ENCODE measurements around the gene HNRNPD. TPM values are rescaled to one million over a fixed set of nuclear protein-coding genes. Genes with fewer than 3 reads are reported as not detected.
"Not testable (repeated sequence)": the region's sequence is repeated elsewhere in the genome, so short reads cannot be mapped to it uniquely, and the experiment has no call there.

Gene HNRNPD
- 100 to 1,000 TPM in 2 of 3 donors, 10 to 100 TPM in 1; 78.2 to 168 (median 118) TPM for polyA plus RNA-seq

GRCh38 chr4:82373816-82374625, at the start of gene HNRNPD:
Gene HNRNPD, minus strand, starts transcription at chr4:82373991. Its CDS starts 313 bp downstream, at chr4:82373678.
- H3K27ac ChIP-seq (ENCODE audit: low read depth, low read length), result peak within 1 kb of the TSS; percentile 94
- WGBS, 3 donors, result 0% methylated on average over 74 to 83 of the region's 83 CpGs

GRCh38 chr4:82422616-82423015, 48.8 kb upstream of the HNRNPD start:
- no peak overlapping the region for H3K27ac ChIP-seq (ENCODE audit: low read depth, low read length)
- WGBS, 3 donors, result 87 to 88% (median 87%) methylated on average over 5 of the region's 5 CpGs

- 81 to 90% (median 87%) methylated on average over 13 of the region's 13 CpGs for WGBS, 3 donors
- no peak overlapping the region for H3K27ac ChIP-seq (ENCODE audit: low read depth, low read length)
These were observed 48.2 kb upstream of the HNRNPD start for GRCh38 chr4:82421796-82422560.

GRCh38 chr4:82419451-82419850, 45.7 kb upstream of the HNRNPD start:
- 61 to 84% (median 74%) methylated on average over 3 of the region's 3 CpGs for WGBS, 3 donors
- H3K27ac ChIP-seq (ENCODE audit: low read depth, low read length), result no peak overlapping the region

GRCh38 chr4:82415922-82416365, 42.2 kb upstream of the HNRNPD start:
- 81 to 86% (median 84%) methylated on average over 12 of the region's 12 CpGs for WGBS, 3 donors
- H3K27ac ChIP-seq (ENCODE audit: low read depth, low read length), result no peak overlapping the region

- 90 to 94% (median 93%) methylated on average over 10 to 11 of the region's 11 CpGs for WGBS, 3 donors
- not testable (repeated sequence) for H3K27ac ChIP-seq (ENCODE audit: low read depth, low read length)
These were observed 41.3 kb upstream of the HNRNPD start for GRCh38 chr4:82415061-82415460.

- no peak overlapping the region for H3K27ac ChIP-seq (ENCODE audit: low read depth, low read length)
- WGBS, 3 donors, result 28 to 67% (median 38%) methylated on average over 1 of the region's 1 CpG
These were observed 29.9 kb upstream of the HNRNPD start for GRCh38 chr4:82403725-82404124.

- 92 to 95% (median 94%) methylated on average over 17 of the region's 17 CpGs for WGBS, 3 donors
These were observed 28.5 kb upstream of the HNRNPD start for GRCh38 chr4:82402196-82402775.

GRCh38 chr4:82401600-82401999, 27.8 kb upstream of the HNRNPD start:
- no peak overlapping the region for H3K27ac ChIP-seq (ENCODE audit: low read depth, low read length)
- WGBS, 3 donors, result 87 to 90% (median 89%) methylated on average over 7 of the region's 7 CpGs

More at GRCh38 chr4:82402196-82402775, 28.5 kb upstream of the HNRNPD start:
- no peak overlapping the region for H3K27ac ChIP-seq (ENCODE audit: low read depth, low read length)

GRCh38 chr4:82398263-82398662, 24.5 kb upstream of the HNRNPD start:
- H3K27ac ChIP-seq (ENCODE audit: low read depth, low read length), result no peak overlapping the region
- WGBS, 3 donors, result 67 to 82% (median 75%) methylated on average over 1 of the region's 1 CpG

- 86 to 93% (median 91%) methylated on average over 3 of the region's 3 CpGs for WGBS, 3 donors
- H3K27ac ChIP-seq (ENCODE audit: low read depth, low read length), result no peak overlapping the region
These were observed 23.7 kb upstream of the HNRNPD start for GRCh38 chr4:82397527-82397926.

GRCh38 chr4:82394896-82395295, 21.1 kb upstream of the HNRNPD start:
- WGBS, 3 donors, result 87 to 94% (median 88%) methylated on average over 3 of the region's 3 CpGs
- no peak overlapping the region for H3K27ac ChIP-seq (ENCODE audit: low read depth, low read length)

GRCh38 chr4:82390061-82390460, 16.3 kb upstream of the HNRNPD start:
- H3K27ac ChIP-seq (ENCODE audit: low read depth, low read length), result not testable (repeated sequence)
- WGBS, 3 donors, result 87 to 94% (median 93%) methylated on average over 9 of the region's 9 CpGs

GRCh38 chr4:82388405-82388804, 14.6 kb upstream of the HNRNPD start:
- H3K27ac ChIP-seq (ENCODE audit: low read depth, low read length), result no peak overlapping the region
- 70 to 88% (median 86%) methylated on average over 1 of the region's 1 CpG for WGBS, 3 donors

- not testable (repeated sequence) for H3K27ac ChIP-seq (ENCODE audit: low read depth, low read length)
- WGBS, 3 donors, result 92 to 97% (median 93%) methylated on average over 8 of the region's 8 CpGs
These were observed 12.5 kb upstream of the HNRNPD start for GRCh38 chr4:82386312-82386711.

GRCh38 chr4:82382751-82383150, 9.0 kb upstream of the HNRNPD start:
- H3K27ac ChIP-seq (ENCODE audit: low read depth, low read length), result no peak overlapping the region
- WGBS, 3 donors, result 73 to 81% (median 76%) methylated on average over 2 of the region's 2 CpGs

GRCh38 chr4:82381661-82382296, 8.0 kb upstream of the HNRNPD start:
- no peak overlapping the region for H3K27ac ChIP-seq (ENCODE audit: low read depth, low read length)
- WGBS, 3 donors, result 75 to 91% (median 85%) methylated on average over 2 of the region's 2 CpGs

- H3K27ac ChIP-seq (ENCODE audit: low read depth, low read length), result no peak overlapping the region
- WGBS, 3 donors, result 73 to 97% (median 95%) methylated on average over 3 of the region's 3 CpGs
These were observed 7.4 kb upstream of the HNRNPD start for GRCh38 chr4:82381235-82381634.

GRCh38 chr4:82380831-82381230, 7.0 kb upstream of the HNRNPD start:
- no peak overlapping the region for H3K27ac ChIP-seq (ENCODE audit: low read depth, low read length)
- WGBS, 3 donors, result 86 to 91% (median 91%) methylated on average over 4 of the region's 4 CpGs

Data from adipose tissue (tissue), 3 donors.